GM10248 (cell line): ENCODE measurements around the gene SBK2.

ENCODE experiments used
- CTCF ChIA-PET: fragments of 300-600 bp; sonication (Branson Sonifier 250); formaldehyde crosslinking; extraction: SDS; loops from one replicate; lab custom pipeline; 2021; ENCODE audit warnings: antibody characterized with exemption; lab: Yijun Ruan, JAX
- POLR2A ChIA-PET: fragments of 350-650 bp; sonication (Branson Sonifier 250); formaldehyde crosslinking; extraction: SDS; loops from one replicate; lab custom pipeline; 2020; ENCODE audit warnings: antibody characterized with exemption; lab: Yijun Ruan, JAX
- DNase-seq: peaks from one replicate; pipeline ENCODE4 v3.0.0; 2012; ENCODE audit errors: extremely low spot score
- TF ChIP-seq, protein P1 (sequence below): IDR thresholded peaks from 2 replicates; pipeline ENCODE4 v1.5.1; 2012; ENCODE audit warnings: mild to moderate bottlenecking, low read depth; ENCODE audit errors: extremely low read depth, missing control alignments, control extremely low read depth

The SBK2 gene

DNA sequence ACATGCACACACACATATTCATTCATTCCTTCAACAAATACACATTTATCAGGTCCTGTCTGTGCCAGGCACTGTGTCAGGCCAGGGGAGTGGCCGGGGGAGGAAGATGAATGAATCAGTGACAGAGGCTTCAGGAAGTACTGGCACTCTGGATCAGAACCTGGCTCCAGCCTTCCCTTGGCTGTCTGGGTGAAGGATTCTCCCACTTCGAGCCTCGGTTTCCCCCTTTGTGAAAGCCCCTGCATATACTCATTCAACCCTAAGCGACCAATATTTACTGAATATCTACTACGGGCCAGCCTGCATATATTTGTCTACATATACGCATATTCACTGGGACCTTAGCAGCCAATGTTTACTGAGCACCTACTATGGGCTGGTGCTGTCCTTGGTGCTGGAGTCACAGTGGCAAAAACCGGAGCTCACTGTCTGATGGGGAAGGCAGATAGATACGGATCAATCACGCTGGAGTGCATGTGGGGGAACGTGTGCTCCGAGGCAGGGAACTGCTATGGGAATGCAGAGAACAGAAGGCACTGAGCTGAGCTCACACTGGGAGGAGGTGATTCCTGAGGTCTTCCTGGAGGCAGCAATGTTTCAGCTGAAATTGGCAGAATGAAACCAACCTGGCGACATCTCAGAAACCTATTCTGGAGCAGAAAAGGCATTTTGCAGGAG, 44.4 kb upstream of the SBK2 start:
- CTCF ChIA-PET: interaction anchor here (1.0 to 1.7 kb wide), 3 partner anchors 17 to 77 kb away, joined by 3 to 8 read pairs (median 6); partner anchors contain the start of gene ZNF865
- POLR2A ChIA-PET: interaction anchor here (0.9 kb wide), 1 partner anchor 52 kb away, joined by 3 read pairs; no protein-coding TSS in a partner anchor
- TF ChIP-seq, protein P1, sequence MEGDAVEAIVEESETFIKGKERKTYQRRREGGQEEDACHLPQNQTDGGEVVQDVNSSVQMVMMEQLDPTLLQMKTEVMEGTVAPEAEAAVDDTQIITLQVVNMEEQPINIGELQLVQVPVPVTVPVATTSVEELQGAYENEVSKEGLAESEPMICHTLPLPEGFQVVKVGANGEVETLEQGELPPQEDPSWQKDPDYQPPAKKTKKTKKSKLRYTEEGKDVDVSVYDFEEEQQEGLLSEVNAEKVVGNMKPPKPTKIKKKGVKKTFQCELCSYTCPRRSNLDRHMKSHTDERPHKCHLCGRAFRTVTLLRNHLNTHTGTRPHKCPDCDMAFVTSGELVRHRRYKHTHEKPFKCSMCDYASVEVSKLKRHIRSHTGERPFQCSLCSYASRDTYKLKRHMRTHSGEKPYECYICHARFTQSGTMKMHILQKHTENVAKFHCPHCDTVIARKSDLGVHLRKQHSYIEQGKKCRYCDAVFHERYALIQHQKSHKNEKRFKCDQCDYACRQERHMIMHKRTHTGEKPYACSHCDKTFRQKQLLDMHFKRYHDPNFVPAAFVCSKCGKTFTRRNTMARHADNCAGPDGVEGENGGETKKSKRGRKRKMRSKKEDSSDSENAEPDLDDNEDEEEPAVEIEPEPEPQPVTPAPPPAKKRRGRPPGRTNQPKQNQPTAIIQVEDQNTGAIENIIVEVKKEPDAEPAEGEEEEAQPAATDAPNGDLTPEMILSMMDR: no peak
- DNase-seq: no peak

DNA sequence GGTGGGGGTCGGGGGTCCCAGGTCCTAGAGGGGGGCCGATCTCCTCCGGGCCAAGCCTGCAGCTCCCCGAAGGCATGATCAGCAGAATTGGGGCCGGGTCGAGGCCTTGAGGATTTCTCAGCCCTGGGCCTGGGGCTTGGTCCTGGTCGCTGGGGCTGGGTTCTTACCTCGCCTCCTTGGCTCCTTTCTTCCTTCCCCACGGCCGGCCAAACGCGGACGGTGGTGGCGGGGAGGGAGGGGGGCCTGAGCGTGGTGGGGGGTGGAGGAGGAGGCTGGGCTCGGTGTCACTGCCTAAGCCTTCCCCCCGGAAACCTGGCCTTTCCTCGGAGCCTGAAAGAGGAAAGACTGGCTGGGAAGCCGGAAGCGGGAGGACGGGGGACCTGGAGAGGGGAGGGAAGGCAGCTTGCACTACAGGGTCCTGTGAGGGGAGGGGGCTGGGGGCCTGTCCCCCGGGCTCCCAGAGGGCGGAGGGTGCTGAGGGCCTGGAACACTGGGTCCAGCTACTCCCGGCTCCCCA, 43.8 kb upstream of the SBK2 start, which contains the start of gene ZNF579:
TSS of gene ZNF579 (minus strand) at position 221 of the 517 bp plus-strand sequence. CDS start 1,209 bp downstream, outside the sequence.
- ChIA-PET POLR2A (no interaction called here), CTCF (interaction anchor here (0.6 to 1.7 kb wide), 3 partner anchors 26 to 77 kb away, joined by 3 to 8 read pairs (median 6); partner anchors contain the start of gene ZNF865)
- TF ChIP-seq, protein P1: no peak
- peak; percentile 85 for DNase-seq

DNA sequence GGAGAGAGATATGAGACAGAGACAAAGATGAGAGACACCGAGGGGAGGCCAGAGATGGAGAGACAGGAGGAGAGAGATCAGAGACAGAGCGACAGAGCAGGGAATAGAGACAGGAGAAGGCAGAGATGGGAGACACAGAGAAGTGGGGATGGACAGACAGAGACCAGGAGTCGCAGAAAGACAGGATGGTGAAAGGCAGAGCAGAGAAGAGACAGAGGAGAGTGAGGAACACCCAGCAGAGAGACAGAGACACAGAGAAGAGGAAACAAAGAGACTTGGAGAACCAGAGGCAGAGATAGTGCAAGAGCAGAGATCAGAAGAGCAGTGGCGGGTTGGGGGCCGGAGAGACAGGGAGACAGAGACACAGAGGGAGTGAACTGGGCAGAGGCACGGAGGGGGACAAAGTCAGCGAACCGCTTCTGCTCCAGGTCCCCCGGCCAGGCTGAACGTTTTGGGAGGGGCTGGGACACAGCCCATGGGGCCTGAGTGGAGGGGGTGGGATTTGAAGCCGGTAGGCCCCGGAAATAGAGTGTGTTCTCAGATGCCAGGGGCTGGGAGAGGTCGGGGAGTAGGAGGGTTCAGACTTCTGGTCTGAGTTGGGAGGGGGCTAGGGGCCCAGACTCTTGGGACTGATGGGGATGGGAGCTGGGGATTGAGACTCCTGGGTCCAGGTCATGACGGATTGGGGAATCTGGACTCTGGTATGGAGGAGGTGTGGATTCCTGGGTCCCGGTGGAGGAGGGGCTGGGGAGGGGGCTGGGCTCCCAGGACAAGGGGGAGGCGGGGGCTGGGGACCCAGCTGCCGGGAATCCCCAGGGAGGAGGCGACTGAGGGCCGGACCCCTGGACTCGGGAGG, 43.1 kb upstream of the SBK2 start:
- CTCF ChIA-PET: interaction anchor here (0.6 kb wide), 1 partner anchor 75 kb away, joined by 3 read pairs; no protein-coding TSS in a partner anchor
- peak; percentile 47 for DNase-seq
- POLR2A ChIA-PET: no interaction called here
- TF ChIP-seq, protein P1: no peak

GRCh38 chr19:55578761-55579747, 42.1 kb upstream of the SBK2 start:
- POLR2A ChIA-PET: interaction anchor here (0.5 kb wide), 1 partner anchor 1705 kb away, joined by 3 read pairs; no protein-coding TSS in a partner anchor
- CTCF ChIA-PET: no interaction called here
- DNase-seq: no peak
- TF ChIP-seq, protein P1: no peak

GRCh38 chr19:55578031-55578760, 41.3 kb upstream of the SBK2 start:
- no peak for DNase-seq
- TF ChIP-seq, protein P1: no peak
- CTCF ChIA-PET: interaction anchor here (0.7 kb wide), 1 partner anchor 54 kb away, joined by 3 read pairs; no protein-coding TSS in a partner anchor
- POLR2A ChIA-PET: interaction anchor here (0.5 kb wide), 1 partner anchor 1706 kb away, joined by 3 read pairs; no protein-coding TSS in a partner anchor
